HG03442 (cell line): ENCODE measurements around the gene TNFRSF18.
"Not testable (repeated sequence)": the region's sequence is repeated elsewhere in the genome, so short reads cannot be mapped to it uniquely, and the experiment has no call there.

Source experiments
- ATAC-seq: cut with Tn5 transposase; IDR thresholded peaks from one replicate; pipeline ENCODE4 v1.9.1; 2021; ENCODE audit warnings: mild to moderate bottlenecking, moderate library complexity; ENCODE audit not compliant: unreplicated experiment

The TNFRSF18 gene

DNA sequence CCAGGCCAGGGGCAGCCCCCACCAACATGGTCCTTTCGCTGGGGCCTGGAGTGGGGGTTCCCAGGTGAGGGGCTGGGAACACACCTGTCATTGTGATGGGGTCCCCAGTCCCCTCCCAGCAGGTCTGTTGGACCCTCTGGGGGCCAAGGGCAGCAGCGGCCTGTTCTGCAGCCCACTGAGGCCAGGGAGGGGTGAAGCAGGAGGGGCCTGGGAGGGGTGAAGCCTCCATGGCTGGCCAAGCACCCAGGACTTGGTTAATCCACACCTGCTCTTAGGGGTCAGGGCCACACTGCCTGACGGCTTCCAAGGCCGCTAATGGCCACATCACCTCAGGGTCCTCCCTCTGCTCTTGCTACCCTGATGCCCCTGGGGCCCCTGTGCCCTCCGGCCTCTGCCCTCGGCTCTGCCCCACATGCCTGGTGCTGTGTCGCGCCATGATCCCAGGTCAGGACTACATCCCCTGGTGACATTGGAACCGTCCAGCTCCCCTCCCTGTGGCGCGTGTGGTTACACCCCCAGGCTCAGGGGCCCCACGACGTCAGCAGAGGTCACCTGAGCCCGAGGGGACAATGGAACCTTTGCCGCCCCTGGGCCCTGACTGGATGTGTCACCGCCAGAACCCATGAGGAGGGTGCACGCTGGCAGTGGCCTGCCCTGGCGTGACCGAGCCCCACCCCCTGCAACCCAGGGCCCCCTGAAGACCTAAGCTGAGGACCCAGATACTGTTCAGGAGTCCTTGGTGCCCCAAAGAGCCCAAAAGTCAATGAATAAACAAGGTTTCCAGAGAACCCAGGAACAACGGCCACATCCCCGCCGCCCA is 7.0 kb downstream of the TNFRSF18 start:
- ATAC-seq = no peak

DNA sequence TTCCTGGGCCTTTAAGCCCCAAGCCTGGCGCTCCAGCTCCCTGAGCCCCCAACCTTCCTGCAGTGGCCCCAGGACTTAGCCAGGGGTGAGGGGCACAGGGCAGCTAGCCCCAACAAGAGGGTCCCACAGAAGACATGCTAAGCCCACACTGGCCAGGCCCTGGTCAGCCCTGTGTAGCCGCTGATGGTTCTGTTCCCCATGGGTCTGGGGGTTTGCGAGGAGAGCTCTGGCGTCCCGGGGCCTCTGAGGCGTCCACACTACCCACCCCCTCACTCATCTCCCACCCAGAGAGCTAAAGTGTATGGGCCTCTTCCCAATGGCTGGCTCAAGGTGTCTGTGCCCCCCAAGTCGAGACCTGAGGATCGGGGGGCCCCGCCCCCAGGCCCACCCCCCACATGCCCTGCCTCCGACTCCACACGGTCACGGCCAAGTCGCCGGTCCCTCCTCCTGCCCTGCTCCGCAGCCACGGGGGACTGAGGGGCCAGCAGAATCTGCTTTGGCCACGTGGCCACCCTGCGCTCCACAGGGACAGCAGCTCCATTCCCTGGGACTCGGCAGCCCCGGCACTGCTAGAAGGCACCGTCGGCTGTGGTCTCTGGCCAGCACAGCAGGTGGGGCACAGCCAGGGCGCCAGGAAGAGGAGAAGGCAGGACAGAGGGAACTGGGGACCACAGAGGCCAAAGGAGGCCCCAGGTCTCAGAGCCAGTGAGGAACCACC is 7.8 kb downstream of the TNFRSF18 start:
- ATAC-seq = no peak

DNA sequence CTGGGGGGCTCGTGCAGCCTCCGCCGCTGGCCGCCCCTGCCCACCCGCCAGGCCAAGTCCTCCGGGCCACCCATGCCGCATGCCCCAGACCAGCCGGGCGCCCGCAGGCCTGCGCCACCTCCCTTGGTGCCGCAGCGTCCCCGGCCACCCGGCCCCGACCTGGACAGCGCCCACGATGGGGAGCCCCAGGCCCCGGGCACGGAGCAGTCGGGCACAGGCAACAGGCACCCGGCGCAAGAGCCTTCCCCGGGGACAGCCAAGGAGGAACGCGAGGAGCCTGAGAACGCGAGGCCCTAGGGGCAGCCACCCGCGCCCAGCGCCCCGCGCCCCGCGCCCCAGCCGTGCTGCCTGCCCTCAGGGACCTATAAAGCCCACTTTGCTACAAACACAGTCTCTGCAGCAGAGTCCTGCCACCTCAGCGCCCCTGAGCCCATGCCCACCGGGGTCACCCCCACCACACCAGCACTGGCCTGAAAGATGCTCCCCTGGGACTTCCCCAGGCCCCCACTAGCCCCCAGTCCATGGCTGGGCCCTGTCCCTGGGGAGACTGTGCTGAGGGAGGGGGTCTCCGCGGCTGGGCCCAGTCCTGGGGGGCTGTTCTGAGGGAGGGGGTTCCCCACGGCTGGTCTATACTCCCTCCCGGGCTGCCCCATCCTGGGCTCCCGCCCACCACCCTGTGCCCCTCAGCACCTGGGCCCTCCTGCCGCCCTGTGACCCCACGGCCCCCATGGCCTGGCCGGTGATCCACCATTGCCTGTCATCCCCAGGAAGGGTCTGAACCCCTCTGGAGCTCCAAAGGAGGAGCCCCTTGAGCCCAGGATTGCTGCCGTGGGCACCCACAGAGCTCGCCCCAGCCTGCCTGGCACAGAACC is 8.6 kb downstream of the TNFRSF18 start:
- no peak for ATAC-seq

GRCh38 chr1:1197188-1197500 is 9.2 kb downstream of the TNFRSF18 start:
- no peak for ATAC-seq

DNA sequence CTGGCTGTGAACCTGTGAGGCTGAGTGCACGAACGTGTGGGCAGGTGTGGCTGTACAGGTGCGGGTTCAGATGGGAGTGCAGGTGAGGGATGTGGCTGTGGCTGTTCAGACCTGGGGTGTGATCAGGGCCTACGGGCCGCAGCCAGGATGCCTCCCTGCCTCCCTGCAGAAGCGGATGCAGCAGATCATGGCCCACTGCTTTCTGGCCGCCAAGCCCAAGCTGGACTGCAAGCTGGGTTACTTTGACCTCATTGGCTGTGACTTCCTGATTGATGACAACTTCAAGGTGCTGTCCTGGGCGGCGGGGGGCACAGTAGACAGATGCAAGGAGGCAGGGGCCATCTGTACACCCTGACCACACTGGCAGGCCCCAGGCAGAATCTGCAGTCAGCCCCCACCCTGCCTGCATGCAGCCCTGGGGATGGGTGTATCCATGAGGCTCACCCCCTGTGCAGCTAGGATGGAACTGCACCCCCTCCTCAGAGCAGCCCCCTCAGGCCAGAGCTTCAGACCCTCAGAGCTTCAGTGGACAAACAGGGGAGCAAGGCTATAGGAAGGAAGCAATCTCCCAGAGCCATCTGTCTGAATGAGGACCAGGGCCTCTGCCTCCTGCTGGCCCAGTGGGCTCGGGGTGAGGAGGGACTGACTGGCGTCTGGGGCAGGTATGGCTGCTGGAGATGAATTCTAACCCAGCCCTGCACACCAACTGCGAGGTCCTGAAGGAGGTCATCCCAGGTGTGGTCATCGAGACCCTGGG is 9.8 kb downstream of the TNFRSF18 start:
- ATAC-seq = no peak

- ATAC-seq = not testable (repeated sequence)
These were observed 10.7 kb downstream of the TNFRSF18 start for GRCh38 chr1:1195726-1196125.

GRCh38 chr1:1194723-1195122 is 11.7 kb downstream of the TNFRSF18 start:
- ATAC-seq = no peak

- ATAC-seq = no peak
These were observed 14.7 kb downstream of the TNFRSF18 start for GRCh38 chr1:1191734-1192133.

GRCh38 chr1:1189111-1189510 is 17.3 kb downstream of the TNFRSF18 start:
- ATAC-seq = no peak

DNA sequence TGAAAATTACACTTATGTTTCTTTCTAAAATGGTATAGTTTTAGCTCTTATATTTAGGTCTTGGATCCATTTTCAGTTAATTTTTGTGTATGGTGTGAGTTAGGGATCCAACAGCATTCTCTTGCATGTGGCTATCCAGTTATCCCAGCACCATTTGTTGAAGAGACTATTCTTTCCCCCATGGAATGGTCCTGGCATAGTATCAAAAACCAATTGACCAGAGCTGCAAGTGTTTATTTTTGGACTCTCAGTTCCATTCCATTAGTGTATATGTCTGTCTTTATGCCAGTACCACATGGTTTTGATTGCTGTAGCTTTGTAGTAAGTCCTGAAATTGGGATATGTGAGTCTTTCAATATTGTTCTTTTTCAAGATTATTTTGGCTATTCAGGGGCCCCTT is 18.5 kb downstream of the TNFRSF18 start:
- no peak for ATAC-seq

DNA sequence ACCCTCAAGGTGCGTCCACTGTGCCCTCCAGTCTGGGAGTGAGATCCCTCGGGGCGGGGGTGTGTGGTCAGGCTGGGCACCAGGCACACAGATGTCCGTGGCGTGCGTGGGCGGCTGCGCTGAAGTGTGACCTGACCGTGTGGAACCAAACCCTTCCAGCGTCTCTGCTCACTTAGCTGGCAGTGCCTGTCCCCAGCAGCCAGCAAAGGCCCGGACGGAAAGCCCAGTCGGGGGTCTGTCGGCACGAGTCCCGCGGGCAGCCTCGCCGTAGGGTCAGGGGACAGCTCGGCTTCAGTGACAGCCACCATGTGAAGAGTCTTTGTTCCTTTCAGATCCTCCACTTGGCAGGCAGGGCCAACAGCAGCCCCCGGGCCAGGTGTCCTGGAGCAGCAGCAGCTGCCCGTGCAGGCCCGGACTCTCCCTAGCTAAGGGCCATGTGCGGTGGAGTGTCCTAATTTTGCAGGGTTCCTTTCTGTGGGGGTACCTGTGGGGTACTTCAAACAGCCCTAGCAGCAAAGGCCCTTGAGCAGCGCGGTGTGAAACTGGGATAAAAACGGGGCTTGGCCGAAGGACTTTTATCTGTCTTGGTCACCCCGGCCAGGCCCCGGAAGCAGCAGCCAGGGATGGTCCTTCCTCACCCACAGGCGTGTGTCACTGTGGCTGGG is 21.2 kb downstream of the TNFRSF18 start:
- ATAC-seq = no peak

DNA sequence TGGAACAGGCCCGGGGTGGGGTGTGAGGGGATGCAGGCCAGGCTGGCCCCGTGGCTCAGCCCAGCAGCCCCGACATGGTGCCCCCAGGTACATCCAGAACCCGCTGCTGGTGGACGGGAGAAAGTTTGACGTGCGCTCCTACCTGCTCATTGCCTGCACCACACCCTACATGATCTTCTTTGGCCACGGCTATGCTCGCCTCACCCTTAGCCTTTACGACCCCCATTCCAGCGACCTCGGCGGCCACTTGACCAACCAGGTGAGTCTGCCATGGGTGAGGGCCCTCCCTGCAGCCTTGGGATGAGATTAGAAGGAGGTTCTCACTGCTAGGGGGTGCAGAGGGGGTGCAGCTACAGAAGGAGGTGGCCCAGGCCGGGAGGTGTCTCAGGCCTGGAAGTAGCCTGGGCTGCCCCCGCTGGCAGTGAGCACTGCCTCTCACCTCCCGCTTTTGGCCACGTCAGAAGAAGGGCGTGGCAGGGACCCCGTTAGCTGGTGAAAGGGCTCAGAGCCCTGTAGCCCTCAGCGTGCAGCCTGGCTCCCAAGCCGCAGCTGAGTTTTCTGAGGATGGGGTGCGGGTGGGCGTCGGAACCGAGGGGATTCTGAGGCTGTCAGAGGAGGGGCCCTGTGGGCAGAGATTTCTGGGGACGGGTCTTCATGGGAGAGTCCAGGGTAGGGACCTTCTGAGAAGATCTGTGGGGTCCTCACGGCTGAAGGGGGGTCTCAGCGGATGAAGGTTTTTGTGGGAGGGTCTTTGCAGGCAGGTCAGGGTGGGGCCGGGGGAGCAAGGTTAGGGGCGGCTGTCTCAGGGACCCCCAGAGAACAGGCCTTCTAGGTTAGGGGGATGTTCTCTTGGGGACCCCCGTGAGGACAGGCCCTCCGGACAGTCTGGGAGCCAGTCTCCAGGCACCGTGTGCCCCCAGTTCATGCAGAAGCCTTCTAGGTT is 22.3 kb downstream of the TNFRSF18 start:
- no peak for ATAC-seq

- ATAC-seq = no peak
These were observed 23.1 kb downstream of the TNFRSF18 start for GRCh38 chr1:1183221-1183747.

- ATAC-seq = no peak
These were observed 23.7 kb downstream of the TNFRSF18 start for GRCh38 chr1:1182491-1183220.

GRCh38 chr1:1181938-1182410 is 24.4 kb downstream of the TNFRSF18 start:
- no peak for ATAC-seq

DNA sequence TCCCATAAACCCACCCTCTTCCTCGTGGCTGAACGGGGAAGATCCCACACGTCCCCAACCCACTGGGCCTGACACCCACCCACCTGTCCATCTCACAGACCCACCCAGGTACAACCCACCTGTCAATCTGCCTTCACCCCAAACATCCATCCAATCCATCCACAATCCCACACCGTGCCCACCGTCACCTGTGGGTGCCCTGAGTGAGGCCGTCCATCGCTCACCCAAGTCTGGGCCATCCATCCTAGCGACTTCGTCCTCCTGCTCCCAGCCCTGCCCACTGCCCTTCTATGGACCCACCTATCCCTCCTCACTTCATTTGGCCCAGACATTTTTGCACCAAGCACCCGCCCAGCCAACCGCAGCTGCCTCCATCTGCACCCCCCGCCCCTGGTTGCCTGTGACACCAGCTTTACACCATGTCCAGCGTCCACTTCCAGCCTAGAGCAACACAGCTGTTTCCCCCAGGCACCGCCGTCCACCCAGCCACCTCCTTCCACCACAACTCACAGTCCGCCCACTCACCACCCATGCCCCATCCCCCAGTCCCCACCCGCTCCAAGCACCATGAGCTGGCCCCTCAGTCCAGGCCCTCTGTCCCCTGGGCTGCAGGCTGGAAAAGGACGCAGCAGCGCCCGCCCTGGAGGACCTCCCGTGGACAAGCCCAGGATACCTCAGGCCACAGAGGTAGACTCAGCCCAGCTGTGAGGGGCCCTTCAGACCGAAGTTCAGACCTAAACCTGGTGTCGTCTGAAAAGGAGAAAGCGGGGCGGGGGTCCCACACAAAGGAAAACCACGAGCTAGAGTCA is 25.1 kb downstream of the TNFRSF18 start:
- ATAC-seq = no peak
